Pancreas (tissue), 10 donors: ENCODE results near the gene SCEL. TPM values are rescaled to one million over a fixed set of nuclear protein-coding genes. Genes with fewer than 3 reads are reported as not detected.

Source experiments
- ATAC-seq, 4 donors: fragments of 200-7000 bp; cut with Tn5 transposase; one replicate each; pipeline versions ENCODE4 v1.8.0 to v1.9.1; 2020; ENCODE audit warnings: mild to moderate bottlenecking in 4 of 4, moderate library complexity in 4 of 4
- DNase-seq, 6 donors: peaks; one replicate each; pipeline ENCODE4 v3.0.0-alpha.2; 2020
- FAIRE-seq: peaks from 2 replicates; lab custom pipeline; 2012; peaks lifted over from hg19 to GRCh38; lab: Jason Lieb, UNC
- H3K27ac ChIP-seq, 4 donors: fragments of 200-600 bp; sonication (generic); 1 replicate in 3 of 4; 2 replicates in 1 of 4; pipeline versions ENCODE4 v1.5.0 to v1.8.0; 2020
- H3K27me3 ChIP-seq, 4 donors: fragments of 200-600 bp; one replicate each; pipeline ENCODE4 v1.8.0; 2021
- H3K36me3 ChIP-seq, 3 donors: fragments of 200-600 bp; sonication (generic) in 1 of 3; one replicate each; pipeline versions ENCODE4 v1.5.0 to v1.8.0; 2020 to 2021
- H3K4me1 ChIP-seq, 3 donors: fragments of 200-600 bp; one replicate each; pipeline ENCODE4 v1.8.0; 2021
- H3K4me3 ChIP-seq, 4 donors: fragments of 200-600 bp; sonication (generic) in 2 of 4; one replicate each; pipeline versions ENCODE4 v1.5.0 to v1.8.0; 2020 to 2021
- H3K9me3 ChIP-seq, 4 donors: fragments of 200-600 bp; one replicate each; pipeline ENCODE4 v1.8.0; 2021
- WGBS, 2 donors: extraction: QIAGEN DNeasy Blood & Tissue Kit; methylation state at CpG; one replicate each; pipeline ENCODE4 v1.1.7; 2013; 5-methylcytosine and 5-hydroxymethylcytosine counted together
- intact Hi-C, 3 donors: fragments of 100-400 bp; cut with DNase I; formaldehyde crosslinking; loops; one replicate each; pipeline versions ENCODE4 v1.11.1 to v1.14.2; 2022
- polyA plus RNA-seq, 2 donors: library from polyadenylated mRNA; stranded (reverse); fragments of 200-250 nt; gene quantifications; one replicate each; pipeline ENCODE4 v1.2.3, GENCODE V29; 2013
- total RNA-seq, 6 donors: library from RNA; stranded (reverse); fragmentation: NEBNext Ultra II Directional in 4 of 6; extraction: Animal tissue kit (Norgen Biotek cat#: 25700) in 4 of 6; gene quantifications; one replicate each; pipeline versions ENCODE4 v1.2.1 to v1.2.4, GENCODE V29; 2021 to 2023
- TF ChIP-seq, protein P1 (sequence below), 4 donors: fragments of 200-600 bp; sonication (generic) in 3 of 4; IDR thresholded peaks; one replicate each; pipeline versions ENCODE4 v1.5.0 to v1.8.0; 2021; ENCODE audit warnings: antibody characterized with exemption in 4 of 4
- donor health status: healthy with polysubstance abuse.
- donor health status: DM: no; HTN: no; CAD: no; lungs with moderate emphysema.
- donor health status: DM: no; HTN: no; CAD: no.
- donor health status: control.
- donor health status: control.
- donor health status: Bipolar disorder and iron deficiency.
- donor health status: DM: yes; HTN: yes; CAD: no.
- donor health status: DM: no; HTN: no; CAD: no.
- donor health status: DM: no; HTN: no; CAD: no.
- donor health status: DM: yes; HTN: yes; CAD: no.

SCEL gene
- total and polyA plus RNA-seq, 8 donors: 0.04 to 0.18 (median 0.14) TPM; not detected in 2

DNA sequence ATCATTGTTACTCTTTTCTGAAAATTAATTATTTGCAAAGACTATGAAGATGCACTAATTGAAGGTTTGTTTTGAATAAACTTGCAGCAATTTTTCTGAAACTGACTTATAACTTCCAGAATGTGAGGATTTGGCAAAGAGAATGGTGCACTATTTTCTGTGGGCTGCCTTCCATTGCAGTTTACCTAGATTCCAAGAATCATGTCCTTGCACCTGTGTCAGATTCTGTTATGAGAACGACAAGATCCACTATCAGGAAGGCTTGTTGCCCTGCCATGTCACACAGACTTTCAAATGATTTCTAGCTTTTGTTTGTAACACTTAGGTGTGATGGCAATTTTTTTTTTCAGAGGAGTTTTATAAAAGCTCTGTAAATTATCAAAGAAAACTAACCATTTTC is 156.4 kb downstream of the SCEL start:
- H3K27me3 ChIP-seq: no peaks in the 10 kb centered on the region
- no peak overlapping the region for H3K27ac ChIP-seq
- no peak overlapping the region for H3K4me3 ChIP-seq
- peaks cover 10 to 23% (median 20%) of the 10 kb centered on the region in 3 donors for H3K4me1 ChIP-seq
- intact Hi-C loops: no loop called here
- no peak for DNase-seq
- 14 to 33% methylated on average over 1 of the region's 1 CpG for WGBS, 2 donors
- no peaks in the 10 kb centered on the region for H3K9me3 ChIP-seq
- H3K36me3 ChIP-seq: no peaks in the 10 kb centered on the region
- no peak for FAIRE-seq
- peak in 1 of 4 donors; percentile 22 for ATAC-seq
- TF ChIP-seq, protein P1, sequence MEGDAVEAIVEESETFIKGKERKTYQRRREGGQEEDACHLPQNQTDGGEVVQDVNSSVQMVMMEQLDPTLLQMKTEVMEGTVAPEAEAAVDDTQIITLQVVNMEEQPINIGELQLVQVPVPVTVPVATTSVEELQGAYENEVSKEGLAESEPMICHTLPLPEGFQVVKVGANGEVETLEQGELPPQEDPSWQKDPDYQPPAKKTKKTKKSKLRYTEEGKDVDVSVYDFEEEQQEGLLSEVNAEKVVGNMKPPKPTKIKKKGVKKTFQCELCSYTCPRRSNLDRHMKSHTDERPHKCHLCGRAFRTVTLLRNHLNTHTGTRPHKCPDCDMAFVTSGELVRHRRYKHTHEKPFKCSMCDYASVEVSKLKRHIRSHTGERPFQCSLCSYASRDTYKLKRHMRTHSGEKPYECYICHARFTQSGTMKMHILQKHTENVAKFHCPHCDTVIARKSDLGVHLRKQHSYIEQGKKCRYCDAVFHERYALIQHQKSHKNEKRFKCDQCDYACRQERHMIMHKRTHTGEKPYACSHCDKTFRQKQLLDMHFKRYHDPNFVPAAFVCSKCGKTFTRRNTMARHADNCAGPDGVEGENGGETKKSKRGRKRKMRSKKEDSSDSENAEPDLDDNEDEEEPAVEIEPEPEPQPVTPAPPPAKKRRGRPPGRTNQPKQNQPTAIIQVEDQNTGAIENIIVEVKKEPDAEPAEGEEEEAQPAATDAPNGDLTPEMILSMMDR (IDR thresholded peaks at IDR 0.05): no peak

DNA sequence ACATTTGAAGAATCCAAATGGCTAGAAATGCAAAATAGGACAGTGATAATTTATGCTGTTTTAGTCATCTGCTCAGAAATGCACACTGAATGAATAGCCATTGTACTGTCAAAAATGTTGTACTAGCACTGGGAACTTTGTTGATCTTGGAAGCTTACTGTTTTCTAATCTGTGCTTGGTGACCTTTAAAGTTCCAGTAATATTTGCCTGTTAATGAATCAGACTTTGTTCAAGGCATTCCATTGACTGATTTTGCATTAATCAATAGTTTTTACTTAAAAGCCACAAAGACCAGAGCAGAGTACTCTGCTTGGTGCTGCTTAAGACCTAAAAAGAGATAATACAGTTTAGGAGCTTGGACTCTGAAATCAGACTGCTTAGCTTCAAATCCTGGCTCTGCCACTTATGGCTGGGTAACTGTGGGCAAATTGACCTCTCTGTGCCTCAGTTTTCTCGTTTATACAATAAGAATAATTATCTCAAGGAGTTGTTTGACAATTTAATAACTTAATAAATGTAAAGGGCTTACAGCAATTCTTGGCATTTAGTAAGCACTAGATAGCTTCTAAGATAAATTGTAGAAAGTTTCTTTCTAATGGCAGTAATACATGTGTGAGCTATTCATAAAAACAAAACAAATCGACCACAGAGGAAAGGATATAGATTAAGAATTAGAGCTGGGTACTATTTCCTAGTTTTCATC is 157.4 kb downstream of the SCEL start:
- no peaks in the 10 kb centered on the region for H3K36me3 ChIP-seq
- ATAC-seq: peak; percentile 56 to 72 (median 68)
- H3K27me3 ChIP-seq: no peaks in the 10 kb centered on the region
- intact Hi-C loops: no loop called here
- H3K27ac ChIP-seq: peak overlapping the region in 2 of 4 donors; percentile 29 to 45
- DNase-seq: no peak
- no peak overlapping the region for H3K4me3 ChIP-seq
- TF ChIP-seq, protein P1 (IDR thresholded peaks at IDR 0.05): no peak
- 4 to 13% methylated on average over 2 of the region's 2 CpGs for WGBS, 2 donors
- FAIRE-seq: no peak
- no peaks in the 10 kb centered on the region for H3K9me3 ChIP-seq
- peaks cover 10 to 23% (median 20%) of the 10 kb centered on the region in 3 donors for H3K4me1 ChIP-seq

DNA sequence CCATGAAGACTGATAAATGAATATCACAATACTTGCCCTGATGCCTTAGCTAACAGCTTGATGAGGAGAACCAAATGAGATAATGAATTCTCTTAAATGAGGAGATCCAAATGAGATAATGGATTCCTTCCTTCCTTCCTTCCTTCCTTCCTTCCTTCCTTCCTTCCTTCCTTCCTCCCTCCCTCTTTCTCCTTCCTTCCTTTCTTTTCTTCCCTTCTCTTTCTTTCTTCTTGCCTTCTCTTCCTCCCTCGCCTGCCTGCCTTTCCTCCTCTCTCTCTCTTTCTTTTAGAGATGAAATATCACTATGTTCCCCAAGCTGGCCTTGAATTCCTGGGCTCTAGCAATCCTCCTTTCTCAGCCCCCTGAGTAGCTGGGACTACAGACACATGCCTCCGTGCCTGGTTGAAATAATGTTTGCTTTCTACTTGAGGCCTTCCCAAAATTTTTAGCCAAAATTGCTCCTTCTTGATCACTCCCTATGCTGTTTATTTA is 158.0 kb downstream of the SCEL start:
- no peak for DNase-seq
- FAIRE-seq: no peak
- intact Hi-C loops: no loop called here
- TF ChIP-seq, protein P1 (IDR thresholded peaks at IDR 0.05): no peak
- H3K36me3 ChIP-seq: no peaks in the 10 kb centered on the region
- no peak for ATAC-seq
- 78 to 88% methylated on average over 2 of the region's 2 CpGs for WGBS, 2 donors
- H3K4me1 ChIP-seq: peaks cover 10 to 23% (median 20%) of the 10 kb centered on the region in 3 donors
- H3K27ac ChIP-seq: peak overlapping the region in 2 of 4 donors; percentile 29 to 45
- no peaks in the 10 kb centered on the region for H3K27me3 ChIP-seq
- H3K9me3 ChIP-seq: no peaks in the 10 kb centered on the region
- H3K4me3 ChIP-seq: no peak overlapping the region

Other genes with a start within 250 kb of the SCEL start
- 10 to 100 TPM; 38.3 to 49.1 (median 46.8) TPM for gene MYCBP2, start 208.6 kb upstream of the SCEL start, total RNA-seq
- gene MYCBP2, start 208.6 kb upstream of the SCEL start, polyA plus RNA-seq: 10 to 100 TPM; 17.6 to 24.8 TPM
- 10 to 100 TPM in 3 of 6 donors, 1 to 10 TPM in 3; 7.0 to 13.7 (median 10.5) TPM for gene SLAIN1, start 162.0 kb downstream of the SCEL start, total RNA-seq
- gene SLAIN1, start 162.0 kb downstream of the SCEL start, polyA plus RNA-seq: 1 to 10 TPM; 4.8 to 6.6 TPM